B cell (primary cell): Measurements from ENCODE around the gene TENT4B. TPM values are rescaled to one million over a fixed set of nuclear protein-coding genes. Genes with fewer than 3 reads are reported as not detected.

Source experiments
- ATAC-seq: fragments of 200-7000 bp; cut with Tn5 transposase; one replicate; pipeline ENCODE4 v1.10.0; 2021; ENCODE audit warnings: low read depth, mild to moderate bottlenecking, moderate number of reproducible peaks, moderate library complexity
- CTCF ChIA-PET: fragments of 350-600 bp; sonication (Branson Sonifier 250); formaldehyde crosslinking; loops from one replicate; lab custom pipeline; 2021; ENCODE audit warnings: antibody characterized with exemption, inconsistent platforms; lab: Charles Lee
- POLR2A ChIA-PET: fragments of 350-600 bp; sonication (Branson Sonifier 250); formaldehyde crosslinking; loops from one replicate; lab custom pipeline; 2021; ENCODE audit warnings: antibody characterized with exemption; lab: Charles Lee
- DNase-seq: peaks from one replicate; pipeline ENCODE4 v3.0.0; 2013
- H2AFZ ChIP-seq: 2 replicates; pipeline ENCODE4 v1.6.1; 2012; ENCODE audit warnings: mild to moderate bottlenecking, low read depth, low read length; ENCODE audit not compliant: insufficient read depth, poor library complexity, severe bottlenecking
- H3K27ac ChIP-seq, 2 donors: 1 replicate in 1 of 2; 2 replicates in 1 of 2; pipeline ENCODE4 v1.5.1; 2012 to 2013; ENCODE audit warnings: low read length in 2 of 2, mild to moderate bottlenecking in 2 of 2, moderate library complexity in 1 of 2
- H3K27me3 ChIP-seq, 4 experiments: fragments of 200-600 bp in 1 of 4; sonication (generic) in 1 of 4; replicated peaks in 1 of 4; 1 replicate in 2 of 4; 2 replicates in 2 of 4; pipeline versions ENCODE4 v1.6.1 to v1.7.0; 2013 to 2016; ENCODE audit warnings: low read length in 3 of 4, mild to moderate bottlenecking in 2 of 4, mixed read lengths in 1 of 4, moderate library complexity in 1 of 4; ENCODE audit not compliant: insufficient read depth in 4 of 4, control insufficient read depth in 3 of 4; ENCODE audit errors: control extremely low read depth in 1 of 4
- H3K36me3 ChIP-seq, 2 experiments: replicated peaks in 1 of 2; 1 replicate in 1 of 2; 2 replicates in 1 of 2; pipeline versions ENCODE4 v1.6.1 to v1.7.1; 2013; ENCODE audit warnings: low read length in 1 of 2; ENCODE audit not compliant: insufficient read depth in 2 of 2, control insufficient read depth in 1 of 2; ENCODE audit errors: control extremely low read depth in 1 of 2, extremely low read depth in 1 of 2
- H3K4me1 ChIP-seq, 2 donors: fragments of 200-600 bp in 1 of 2; sonication (generic) in 1 of 2; 1 replicate in 1 of 2; 2 replicates in 1 of 2; pipeline versions ENCODE4 v1.5.1 to v1.6.1; 2013 to 2017; ENCODE audit warnings: low read length in 2 of 2; ENCODE audit not compliant: control insufficient read depth in 2 of 2, insufficient read depth in 2 of 2
- H3K4me2 ChIP-seq: replicated peaks from 2 replicates; pipeline ENCODE3; 2012; ENCODE audit warnings: mild to moderate bottlenecking, low read depth, low read length; ENCODE audit not compliant: poor library complexity, severe bottlenecking
- H3K4me3 ChIP-seq, 5 experiments: fragments of 200-600 bp in 1 of 5; sonication (generic) in 1 of 5; 1 replicate in 3 of 5; 2 replicates in 2 of 5; pipeline versions ENCODE4 v1.5.1 to v1.7.0; 2011 to 2016; ENCODE audit warnings: low read length in 4 of 5, mild to moderate bottlenecking in 4 of 5, low read depth in 2 of 5, control low read depth in 1 of 5, moderate library complexity in 1 of 5; ENCODE audit not compliant: insufficient read depth in 1 of 5; ENCODE audit errors: control extremely low read depth in 1 of 5, extremely low read depth in 1 of 5
- H3K79me2 ChIP-seq: fragments of 200-600 bp; sonication (generic); one replicate; pipeline ENCODE4 v1.6.0; 2016; ENCODE audit warnings: low read length; ENCODE audit not compliant: control insufficient read depth, insufficient read depth
- H3K9ac ChIP-seq: fragments of 200-600 bp; sonication (generic); 2 replicates; pipeline ENCODE4 v1.6.1; 2017; ENCODE audit warnings: mild to moderate bottlenecking, low read length, moderate library complexity
- H3K9me3 ChIP-seq, 3 donors: one replicate each; pipeline versions ENCODE4 v1.6.1 to v1.7.1; 2013; ENCODE audit warnings: low read length in 2 of 3; ENCODE audit not compliant: control insufficient read depth in 2 of 3, insufficient read depth in 1 of 3; ENCODE audit errors: control extremely low read depth in 1 of 3
- H4K20me1 ChIP-seq: 2 replicates; pipeline ENCODE4 v1.6.0; 2012; ENCODE audit warnings: mild to moderate bottlenecking, low read length; ENCODE audit not compliant: insufficient read depth, control insufficient read depth, poor library complexity, severe bottlenecking
- H3K27ac Mint-ChIP-seq: one replicate; pipeline ENCODE4 v1.8.0; 2021; ENCODE audit warnings: mixed read lengths
- H3K27me3 Mint-ChIP-seq: one replicate; pipeline ENCODE4 v1.8.0; 2021; ENCODE audit warnings: mixed read lengths
- H3K4me1 Mint-ChIP-seq: one replicate; pipeline ENCODE4 v1.8.0; 2021; ENCODE audit warnings: mixed read lengths
- H3K4me3 Mint-ChIP-seq: one replicate; pipeline ENCODE4 v1.8.0; 2021; ENCODE audit warnings: mixed read lengths
- H3K9me3 Mint-ChIP-seq: one replicate; pipeline ENCODE4 v1.8.0; 2022; ENCODE audit warnings: mixed read lengths; ENCODE audit not compliant: insufficient read depth
- EZH2 ChIP-seq: IDR thresholded peaks from 2 replicates; pipeline ENCODE4 v1.6.1; 2012; ENCODE audit warnings: borderline replicate concordance, low read depth, mild to moderate bottlenecking, moderate library complexity, low read length; ENCODE audit not compliant: insufficient read depth, poor library complexity, severe bottlenecking
- WGBS: methylation state at CpG from one replicate; pipeline ENCODE4 v1.1.5; 2013; ENCODE audit warnings: missing lambda C conversion rate; ENCODE audit not compliant: insufficient coverage; 5-methylcytosine and 5-hydroxymethylcytosine counted together
- intact Hi-C: fragments of 100-400 bp; cut with micrococcal nuclease; formaldehyde crosslinking; loops from one replicate; pipeline ENCODE4 v1.10.0; 2022
- polyA plus RNA-seq: library from polyadenylated mRNA; depleted of rRNA; stranded (reverse); fragments of >200 nt; gene quantifications from 2 replicates; pipeline ENCODE4 v1.2.3, GENCODE V29; 2012
- total RNA-seq, 2 donors: library from RNA; stranded (reverse); fragments of 120-200 nt in 1 of 2; gene quantifications; 1 replicate in 1 of 2; 2 replicates in 1 of 2; pipeline versions ENCODE4 v1.2.3 to v1.2.4, GENCODE V29; 2013 to 2022
- TF ChIP-seq, protein P1 (sequence below): fragments of 200-600 bp; IDR thresholded peaks from one replicate; pipeline ENCODE4 v1.8.0; 2022; ENCODE audit warnings: antibody characterized with exemption, mild to moderate bottlenecking

TENT4B gene
- total and polyA plus RNA-seq, 2 donors (not counting 1 experiment from before 2014, with no cell fraction given) = 6.1 to 17.1 TPM

DNA sequence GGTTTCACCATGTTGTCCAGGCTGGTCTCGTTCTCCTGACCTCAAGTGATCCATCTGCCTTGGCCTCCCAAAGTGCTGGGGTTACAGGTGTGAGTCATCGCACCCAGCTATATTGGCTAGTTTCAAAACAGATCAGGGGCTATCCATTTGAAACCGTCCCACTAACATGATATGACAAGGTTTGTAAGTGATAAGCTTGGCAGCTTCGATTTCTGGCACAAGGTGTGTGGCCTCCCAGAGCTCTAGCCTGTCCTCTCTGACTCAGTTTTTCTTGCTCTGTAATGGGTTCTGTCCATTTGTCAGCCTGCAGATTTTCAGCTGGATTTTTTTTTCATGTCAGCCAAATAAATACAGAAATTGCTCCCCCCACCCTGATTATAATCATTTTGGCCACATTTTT lies 31.8 kb upstream of the TENT4B start:
- DNase-seq (no peak), ATAC-seq (no peak)
- peaks cover 3% of the 10 kb centered on the region for H3K9me3 Mint-ChIP-seq
- CTCF ChIA-PET = interaction anchor here (0.9 kb wide), 1 partner anchor 233 kb away, joined by 3 read pairs; no protein-coding TSS in a partner anchor
- WGBS = 75% methylated on average over 4 of the region's 4 CpGs
- Histone ChIP-seq H3K4me1 (no peaks in the 10 kb centered on the region), H2AFZ (no peak overlapping the region), H3K27me3 (no peaks in the 10 kb centered on the region), H3K9me3 (peaks cover 0 to 4% (median 0%) of the 10 kb centered on the region in 3 donors), H3K79me2 (no peaks in the 10 kb centered on the region), H3K9ac (no peak overlapping the region), H3K27ac (no peak overlapping the region), H4K20me1 (no peaks in the 10 kb centered on the region), H3K4me2 (no peak overlapping the region), H3K36me3 (no peaks in the 10 kb centered on the region), H3K4me3 (no peak overlapping the region)
- no peaks in the 10 kb centered on the region for H3K27me3 Mint-ChIP-seq
- POLR2A ChIA-PET = interaction anchor here (1.0 kb wide), 1 partner anchor 22 kb away, joined by 3 read pairs; no protein-coding TSS in a partner anchor
- intact Hi-C loops = no loop called here
- TF ChIP-seq, protein P1, sequence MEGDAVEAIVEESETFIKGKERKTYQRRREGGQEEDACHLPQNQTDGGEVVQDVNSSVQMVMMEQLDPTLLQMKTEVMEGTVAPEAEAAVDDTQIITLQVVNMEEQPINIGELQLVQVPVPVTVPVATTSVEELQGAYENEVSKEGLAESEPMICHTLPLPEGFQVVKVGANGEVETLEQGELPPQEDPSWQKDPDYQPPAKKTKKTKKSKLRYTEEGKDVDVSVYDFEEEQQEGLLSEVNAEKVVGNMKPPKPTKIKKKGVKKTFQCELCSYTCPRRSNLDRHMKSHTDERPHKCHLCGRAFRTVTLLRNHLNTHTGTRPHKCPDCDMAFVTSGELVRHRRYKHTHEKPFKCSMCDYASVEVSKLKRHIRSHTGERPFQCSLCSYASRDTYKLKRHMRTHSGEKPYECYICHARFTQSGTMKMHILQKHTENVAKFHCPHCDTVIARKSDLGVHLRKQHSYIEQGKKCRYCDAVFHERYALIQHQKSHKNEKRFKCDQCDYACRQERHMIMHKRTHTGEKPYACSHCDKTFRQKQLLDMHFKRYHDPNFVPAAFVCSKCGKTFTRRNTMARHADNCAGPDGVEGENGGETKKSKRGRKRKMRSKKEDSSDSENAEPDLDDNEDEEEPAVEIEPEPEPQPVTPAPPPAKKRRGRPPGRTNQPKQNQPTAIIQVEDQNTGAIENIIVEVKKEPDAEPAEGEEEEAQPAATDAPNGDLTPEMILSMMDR = no peak
- TF ChIP-seq EZH2 = no peak
- H3K4me3 Mint-ChIP-seq = no peak overlapping the region
- H3K4me1 Mint-ChIP-seq = peaks cover 7% of the 10 kb centered on the region
- no peak overlapping the region for H3K27ac Mint-ChIP-seq

DNA sequence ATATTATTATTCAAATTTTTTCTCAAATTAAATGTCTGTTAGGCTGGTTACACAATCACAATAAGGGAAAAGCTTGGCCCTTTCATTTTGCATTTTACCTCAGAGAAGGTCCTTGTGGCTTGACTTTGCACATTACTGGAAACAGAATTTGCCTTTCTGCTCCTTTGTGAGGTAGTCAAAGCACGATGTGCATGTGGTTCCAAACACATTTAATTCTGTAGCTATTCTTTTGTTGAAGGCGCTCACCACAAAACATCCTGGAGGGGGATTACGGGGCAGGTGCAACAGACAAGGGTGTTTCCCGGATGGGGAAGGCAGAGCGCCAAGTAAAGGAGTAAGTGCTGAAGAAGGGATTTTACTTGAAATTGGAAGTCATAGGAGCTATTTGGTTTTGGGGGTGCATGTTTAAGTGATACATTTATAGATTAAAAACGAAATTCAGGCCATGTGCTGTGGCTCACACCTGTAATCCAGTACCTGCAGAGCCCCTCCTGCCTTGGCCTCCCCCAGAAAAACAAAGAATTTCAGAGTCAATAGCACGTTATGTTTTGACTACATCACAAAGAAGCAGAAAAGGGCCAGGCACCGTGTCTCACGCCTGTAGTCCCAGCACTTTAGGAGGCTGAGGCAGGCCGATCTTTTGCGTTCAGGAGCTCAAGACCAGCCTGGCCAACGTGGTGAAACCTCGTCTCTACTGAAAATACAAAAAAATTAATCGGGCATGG lies 31.2 kb upstream of the TENT4B start:
- ChIA-PET CTCF (interaction anchor here (0.9 kb wide), 1 partner anchor 232 kb away, joined by 3 read pairs; no protein-coding TSS in a partner anchor), POLR2A (interaction anchor here (1.0 kb wide), 1 partner anchor 21 kb away, joined by 3 read pairs; no protein-coding TSS in a partner anchor)
- Histone ChIP-seq H3K36me3 (no peaks in the 10 kb centered on the region), H3K9ac (no peak overlapping the region), H3K4me2 (no peak overlapping the region), H3K4me3 (no peak overlapping the region), H3K9me3 (peaks cover 0 to 4% (median 0%) of the 10 kb centered on the region in 3 donors), H3K27ac (no peak overlapping the region), H3K79me2 (no peaks in the 10 kb centered on the region), H3K27me3 (no peaks in the 10 kb centered on the region), H2AFZ (no peak overlapping the region), H3K4me1 (no peaks in the 10 kb centered on the region), H4K20me1 (no peaks in the 10 kb centered on the region)
- H3K27me3 Mint-ChIP-seq = no peaks in the 10 kb centered on the region
- peaks cover 3% of the 10 kb centered on the region for H3K9me3 Mint-ChIP-seq
- no peak for TF ChIP-seq EZH2
- TF ChIP-seq, protein P1 = no peak
- DNase-seq (peak; percentile 8), ATAC-seq (no peak)
- peaks cover 7% of the 10 kb centered on the region for H3K4me1 Mint-ChIP-seq
- no peak overlapping the region for H3K4me3 Mint-ChIP-seq
- H3K27ac Mint-ChIP-seq = no peak overlapping the region
- 66% methylated on average over 14 of the region's 14 CpGs for WGBS
- intact Hi-C loops = no loop called here
